Endothelial cell of umbilical vein (primary cell): ENCODE data around the gene IL1R2. TPM values are rescaled to one million over a fixed set of nuclear protein-coding genes. Genes with fewer than 3 reads are reported as not detected.

Source experiments
- BruUV-seq: library from RNA; stranded (reverse); fragments of 400-500 nt; replicated peaks from 2 replicates; lab custom pipeline; 2021; lab: Mats Ljungman, UMichigan
- CTCF ChIA-PET: fragments of 300-600, 350-600 bp; sonication (Branson Sonifier 250); formaldehyde crosslinking; loops from one replicate; lab custom pipeline; 2021; ENCODE audit warnings: antibody characterized with exemption, inconsistent platforms; lab: Charles Lee
- POLR2A ChIA-PET: fragments of 300-600, 350-600 bp; sonication (Branson Sonifier 250); formaldehyde crosslinking; loops from one replicate; lab custom pipeline; 2021; ENCODE audit warnings: antibody characterized with exemption, inconsistent platforms; lab: Charles Lee
- DNase-seq: peaks from one replicate; pipeline ENCODE4 v3.0.0-alpha.2; 2011; ENCODE audit warnings: low read depth, low spot score
- FAIRE-seq: peaks from 2 replicates; lab custom pipeline; 2011; peaks lifted over from hg19 to GRCh38; lab: Jason Lieb, UNC
- H2AFZ ChIP-seq: 2 replicates; pipeline ENCODE4 v1.6.0; 2012; ENCODE audit warnings: low read depth, low read length, control low read depth, inconsistent platforms
- H3K27ac ChIP-seq: 2 replicates; pipeline ENCODE4 v1.5.1; 2011; ENCODE audit warnings: low read depth, mild to moderate bottlenecking, control low read depth, low read length, moderate library complexity; ENCODE audit not compliant: insufficient read depth
- H3K27me3 ChIP-seq, 2 experiments: 2 replicates each; pipeline versions ENCODE4 v1.6.0 to v1.6.1; 2011; ENCODE audit warnings: low read length in 2 of 2, mixed read lengths in 1 of 2; ENCODE audit not compliant: control insufficient read depth in 2 of 2, insufficient read depth in 2 of 2
- H3K36me3 ChIP-seq, 2 experiments: 2 replicates in 1 of 2; 3 replicates in 1 of 2; pipeline ENCODE4 v1.5.1; 2011; ENCODE audit warnings: low read length in 2 of 2, mild to moderate bottlenecking in 1 of 2, moderate library complexity in 1 of 2; ENCODE audit not compliant: control insufficient read depth in 2 of 2, insufficient read depth in 2 of 2; ENCODE audit errors: extremely low read depth in 1 of 2
- H3K4me1 ChIP-seq: 3 replicates; pipeline ENCODE4 v1.5.1; 2011; ENCODE audit warnings: mild to moderate bottlenecking, low read length; ENCODE audit not compliant: control insufficient read depth, insufficient read depth; ENCODE audit errors: extremely low read depth
- H3K4me2 ChIP-seq: 2 replicates; pipeline ENCODE4 v1.6.1; 2011; ENCODE audit warnings: low read length, control low read depth, mixed read lengths; ENCODE audit not compliant: insufficient read depth
- H3K4me3 ChIP-seq, 3 experiments: fragments of 200-600 bp in 1 of 3; sonication (generic), shearing (Covaris generic) in 1 of 3; replicated peaks in 1 of 3; 2 replicates each; pipeline ENCODE4 v1.5.1; 2011 to 2016; ENCODE audit warnings: control low read depth in 3 of 3, low read length in 3 of 3, mild to moderate bottlenecking in 2 of 3, inconsistent platforms in 1 of 3, low read depth in 1 of 3, moderate library complexity in 1 of 3; ENCODE audit not compliant: insufficient read depth in 1 of 3
- H3K79me2 ChIP-seq: 2 replicates; pipeline ENCODE4 v1.6.0; 2012; ENCODE audit warnings: low read length, inconsistent platforms; ENCODE audit not compliant: control insufficient read depth, insufficient read depth
- H3K9ac ChIP-seq: replicated peaks from 2 replicates; pipeline ENCODE3; 2011; ENCODE audit warnings: low read length, control low read depth; ENCODE audit not compliant: insufficient read depth; ENCODE audit errors: extremely low read depth
- H3K9me1 ChIP-seq: replicated peaks from 3 replicates; pipeline ENCODE4 v1.6.0; 2011; ENCODE audit warnings: mild to moderate bottlenecking, low read length; ENCODE audit not compliant: control insufficient read depth, insufficient read depth; ENCODE audit errors: extremely low read depth
- H3K9me3 ChIP-seq: replicated peaks from 2 replicates; pipeline ENCODE4 v1.5.1; 2012; ENCODE audit warnings: low read length, inconsistent platforms; ENCODE audit not compliant: control insufficient read depth, insufficient read depth
- H4K20me1 ChIP-seq: replicated peaks from 2 replicates; pipeline ENCODE3; 2011; ENCODE audit warnings: mild to moderate bottlenecking, low read length; ENCODE audit not compliant: control insufficient read depth, insufficient read depth; ENCODE audit errors: extremely low read depth
- CTCF ChIP-seq, 2 donors: IDR thresholded peaks; 1 replicate in 1 of 2; 2 replicates in 1 of 2; pipeline ENCODE4 v1.5.1; 2011; ENCODE audit warnings: low read length in 2 of 2, mild to moderate bottlenecking in 2 of 2, moderate library complexity in 2 of 2, control low read depth in 1 of 2, inconsistent platforms in 1 of 2, low read depth in 1 of 2; ENCODE audit not compliant: insufficient read depth in 1 of 2; ENCODE audit errors: extremely low read depth in 1 of 2
- EZH2 ChIP-seq: IDR thresholded peaks from 2 replicates; pipeline ENCODE4 v1.6.1; 2012; ENCODE audit warnings: borderline replicate concordance, low read depth, mild to moderate bottlenecking, moderate library complexity, low read length, inconsistent platforms; ENCODE audit not compliant: severe bottlenecking
- FOS ChIP-seq: IDR thresholded peaks from 2 replicates; pipeline ENCODE4 v1.6.1; 2011; ENCODE audit warnings: mild to moderate bottlenecking, low read length, moderate library complexity, borderline replicate concordance; ENCODE audit not compliant: insufficient read depth
- GATA2 ChIP-seq: IDR thresholded peaks from 2 replicates; pipeline ENCODE4 v1.7.0; 2011; ENCODE audit warnings: low read depth, mild to moderate bottlenecking, moderate library complexity, mixed read lengths, low read length; ENCODE audit not compliant: insufficient read length, insufficient read depth
- JUN ChIP-seq: IDR thresholded peaks from 2 replicates; pipeline ENCODE4 v1.6.1; 2011; ENCODE audit warnings: borderline replicate concordance, low read depth; ENCODE audit not compliant: insufficient read length, insufficient read depth
- MAX ChIP-seq: IDR thresholded peaks from 2 replicates; pipeline ENCODE4 v1.6.1; 2011; ENCODE audit not compliant: insufficient read depth, insufficient read length
- MYC ChIP-seq: IDR thresholded peaks from one replicate; pipeline ENCODE4 v1.6.1; 2011; ENCODE audit warnings: mild to moderate bottlenecking, low read depth, low read length
- POLR2A ChIP-seq: IDR thresholded peaks from 2 replicates; pipeline ENCODE4 v1.6.1; 2012; ENCODE audit warnings: low read depth, mild to moderate bottlenecking, control low read depth, low read length
- POLR2AphosphoS5 ChIP-seq: IDR thresholded peaks from 2 replicates; pipeline ENCODE4 v1.6.1; 2012; ENCODE audit warnings: low read depth, mild to moderate bottlenecking, control low read depth, low read length, moderate library complexity; ENCODE audit not compliant: insufficient read depth
- dilution Hi-C: fragments of 300-500 bp; cut with MboI; formaldehyde crosslinking; loops from one replicate; pipeline ENCODE4 v1.15.0; 2019; ENCODE audit warnings: low sequenced_read_pairs; ENCODE audit not compliant: extremely low pct_ligation_motif_present
- intact Hi-C: fragments of 100-400 bp; cut with micrococcal nuclease; formaldehyde crosslinking; loops from one replicate; pipeline ENCODE4 v1.10.0; 2022
- polyA plus RNA-seq, 4 experiments: library from polyadenylated mRNA; depleted of rRNA in 3 of 4; stranded (reverse) in 3 of 4; unstranded in 1 of 4; fragments of >200 nt; gene quantifications; 2 replicates each; pipeline versions ENCODE4 v1.2.1 to v1.2.3, GENCODE V29; 2011 to 2012; ENCODE audit warnings: missing spikeins in 1 of 4
- total RNA-seq: library from RNA; stranded (reverse); gene quantifications from 2 replicates; pipeline ENCODE4 v1.2.3, GENCODE V29; 2021

IL1R2 gene
- total and polyA plus RNA-seq, 2 donors (not counting 3 experiments of a cell fraction or from before 2014, with no cell fraction given): not detected

- dilution Hi-C loops (no loop called here), intact Hi-C loops (no loop called here)
- H4K20me1 ChIP-seq: no peaks in the 10 kb centered on the region
- no peaks in the 10 kb centered on the region for H3K4me1 ChIP-seq
- DNase-seq (no peak), FAIRE-seq (no peak)
- TF ChIP-seq MAX: no peak
- no peak for TF ChIP-seq EZH2
- TF ChIP-seq FOS: no peak
- TF ChIP-seq POLR2A: no peak
- TF ChIP-seq JUN: no peak
- no peak for TF ChIP-seq POLR2AphosphoS5
- TF ChIP-seq MYC: no peak
- TF ChIP-seq CTCF (IDR thresholded peaks at IDR 0.05; ENCODE audit: extremely low read depth in 1 of 2, insufficient read depth in 1 of 2, low read depth in 1 of 2, low read length in 2 of 2): no peak
- no peak for TF ChIP-seq GATA2
- peaks cover 5 to 28% of the 10 kb centered on the region in 2 experiments for H3K27me3 ChIP-seq
- no peak overlapping the region for H3K4me2 ChIP-seq
- ChIA-PET CTCF (interaction anchor here (1.0 kb wide), 1 partner anchor 38 kb away, joined by 4 read pairs; no protein-coding TSS in a partner anchor), POLR2A (no interaction called here)
- BruUV-seq: no TSS peak
- no peaks in the 10 kb centered on the region for H3K9me3 ChIP-seq
- H3K4me3 ChIP-seq: no peak overlapping the region
- H3K27ac ChIP-seq: no peak overlapping the region
- no peaks in the 10 kb centered on the region for H3K9me1 ChIP-seq
- no peak overlapping the region for H2AFZ ChIP-seq
- no peak overlapping the region for H3K9ac ChIP-seq
- no peaks in the 10 kb centered on the region for H3K79me2 ChIP-seq
- H3K36me3 ChIP-seq: no peaks in the 10 kb centered on the region
Measured at GRCh38 chr2:101967826-101968513, 23.8 kb upstream of the IL1R2 start.
